GM10266 (cell line): ENCODE measurements around the gene ENPP6.

Experiments used
- DNase-seq: peaks from one replicate; pipeline ENCODE4 v3.0.0; 2012; ENCODE audit errors: extremely low spot score
- TF ChIP-seq, protein P1 (sequence below): IDR thresholded peaks from 2 replicates; pipeline ENCODE4 v1.5.1; 2012; ENCODE audit warnings: mild to moderate bottlenecking, low read depth; ENCODE audit not compliant: control insufficient read depth, insufficient read depth; ENCODE audit errors: missing control alignments

The ENPP6 gene

GRCh38 chr4:184067931-184068554, 149.6 kb downstream of the ENPP6 start:
- TF ChIP-seq, protein P1, sequence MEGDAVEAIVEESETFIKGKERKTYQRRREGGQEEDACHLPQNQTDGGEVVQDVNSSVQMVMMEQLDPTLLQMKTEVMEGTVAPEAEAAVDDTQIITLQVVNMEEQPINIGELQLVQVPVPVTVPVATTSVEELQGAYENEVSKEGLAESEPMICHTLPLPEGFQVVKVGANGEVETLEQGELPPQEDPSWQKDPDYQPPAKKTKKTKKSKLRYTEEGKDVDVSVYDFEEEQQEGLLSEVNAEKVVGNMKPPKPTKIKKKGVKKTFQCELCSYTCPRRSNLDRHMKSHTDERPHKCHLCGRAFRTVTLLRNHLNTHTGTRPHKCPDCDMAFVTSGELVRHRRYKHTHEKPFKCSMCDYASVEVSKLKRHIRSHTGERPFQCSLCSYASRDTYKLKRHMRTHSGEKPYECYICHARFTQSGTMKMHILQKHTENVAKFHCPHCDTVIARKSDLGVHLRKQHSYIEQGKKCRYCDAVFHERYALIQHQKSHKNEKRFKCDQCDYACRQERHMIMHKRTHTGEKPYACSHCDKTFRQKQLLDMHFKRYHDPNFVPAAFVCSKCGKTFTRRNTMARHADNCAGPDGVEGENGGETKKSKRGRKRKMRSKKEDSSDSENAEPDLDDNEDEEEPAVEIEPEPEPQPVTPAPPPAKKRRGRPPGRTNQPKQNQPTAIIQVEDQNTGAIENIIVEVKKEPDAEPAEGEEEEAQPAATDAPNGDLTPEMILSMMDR = no peak
- DNase-seq = no peak

DNA sequence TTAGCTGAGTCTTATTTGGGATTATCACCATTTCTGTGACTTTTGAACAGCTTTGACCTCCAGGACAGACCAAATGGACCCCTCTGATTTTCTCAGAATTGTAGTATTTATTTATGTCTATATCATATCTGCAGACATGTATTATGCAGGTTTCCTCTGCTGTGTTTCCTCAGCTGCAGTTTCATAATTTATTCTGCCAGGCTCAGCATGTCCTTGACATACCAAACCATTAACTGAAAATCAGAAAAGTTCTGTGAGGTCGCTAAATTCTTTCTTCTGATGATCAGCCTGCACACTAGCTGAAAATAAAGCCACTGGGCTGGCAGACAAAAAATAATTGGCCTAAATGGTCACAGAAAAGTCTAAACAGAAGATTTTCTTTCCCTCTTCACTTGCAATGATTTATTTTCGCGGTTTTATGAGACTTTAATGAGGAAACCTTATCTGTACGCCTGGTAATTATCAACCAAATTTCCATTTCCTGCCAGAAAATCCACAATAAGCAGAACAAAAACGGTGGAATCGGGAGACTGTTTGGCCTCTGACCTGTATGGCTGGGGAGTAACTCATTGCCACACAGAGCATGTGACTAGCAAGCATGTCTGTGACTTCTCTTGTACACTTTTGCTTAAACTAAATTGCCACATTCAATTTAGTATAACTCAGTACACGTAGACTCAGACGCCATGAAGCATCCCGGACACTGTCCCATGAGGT, 150.9 kb downstream of the ENPP6 start:
- DNase-seq = no peak
- TF ChIP-seq, protein P1 = no peak

GRCh38 chr4:184064877-184065276, 152.8 kb downstream of the ENPP6 start:
- DNase-seq = no peak
- TF ChIP-seq, protein P1 = no peak

- TF ChIP-seq, protein P1 = no peak
- no peak for DNase-seq
Observed at GRCh38 chr4:184062769-184063168, 154.9 kb downstream of the ENPP6 start.

- no peak for DNase-seq
- TF ChIP-seq, protein P1 = no peak
Observed at GRCh38 chr4:184061582-184061981, 156.1 kb downstream of the ENPP6 start.

DNA sequence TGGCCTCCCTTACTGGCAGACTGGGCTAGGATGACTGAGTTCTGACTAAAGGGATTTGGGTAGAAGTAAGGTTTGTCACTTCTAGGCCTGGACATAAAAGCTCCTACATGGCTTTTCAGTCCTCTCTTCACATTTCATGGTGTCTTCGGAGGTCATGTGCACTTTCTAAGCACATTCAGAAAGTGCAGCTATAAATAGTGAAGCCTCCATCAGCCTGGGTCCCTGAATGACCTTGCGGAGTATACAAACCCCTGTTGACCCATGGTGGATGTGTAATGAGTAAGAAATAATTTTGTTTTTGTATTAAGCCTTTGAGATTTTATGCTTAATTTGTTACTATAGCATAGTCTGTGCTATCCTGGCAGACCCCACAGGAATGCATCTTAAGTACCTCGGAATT, 158.6 kb downstream of the ENPP6 start:
- TF ChIP-seq, protein P1 = no peak
- DNase-seq = no peak

DNA sequence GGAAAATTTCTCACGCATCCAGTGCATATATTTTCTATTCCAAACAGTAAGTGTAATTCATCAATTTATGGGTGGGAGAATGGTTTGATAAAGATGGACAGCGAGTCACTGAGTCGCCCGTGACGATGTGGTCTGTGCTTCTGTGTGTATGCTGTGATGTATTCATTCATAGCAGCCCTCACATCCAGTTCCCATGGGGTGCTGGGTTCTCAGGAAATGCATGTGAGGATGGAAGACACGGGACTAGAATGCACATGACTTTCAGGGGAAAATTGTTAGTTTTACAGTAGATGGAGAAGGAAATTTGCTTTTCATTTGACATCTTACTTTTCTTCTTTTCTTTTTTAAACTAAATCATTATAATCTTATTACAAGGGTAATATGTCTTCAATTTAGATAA, 159.6 kb downstream of the ENPP6 start:
- TF ChIP-seq, protein P1 = no peak
- no peak for DNase-seq
